ENCODE data around the gene SNAI3. TPM values are rescaled to one million over a fixed set of nuclear protein-coding genes. Genes with fewer than 3 reads are reported as not detected.

The SNAI3 gene
- 0.16 TPM for total RNA-seq

- peak; percentile 42 for DNase-seq
These were observed at the start of gene SNAI3 for GRCh38 chr16:88686439-88687253. Gene SNAI3 (minus strand): TSS chr16:88686507. CDS start chr16:88686406, 101 bp downstream.

- no peak for DNase-seq
These were observed 49.8 kb upstream of the SNAI3 start for GRCh38 chr16:88736088-88736487.

GRCh38 chr16:88735616-88736015 is 49.3 kb upstream of the SNAI3 start:
- DNase-seq = no peak

GRCh38 chr16:88735121-88735520 is 48.8 kb upstream of the SNAI3 start:
- DNase-seq = no peak

GRCh38 chr16:88734361-88734728 is 48.0 kb upstream of the SNAI3 start:
- no peak for DNase-seq

GRCh38 chr16:88733630-88734360 is 47.5 kb upstream of the SNAI3 start:
- no peak for DNase-seq

GRCh38 chr16:88732961-88733294 is 46.6 kb upstream of the SNAI3 start:
- DNase-seq = no peak

- DNase-seq = no peak
These were observed 46.1 kb upstream of the SNAI3 start for GRCh38 chr16:88732172-88732960.

GRCh38 chr16:88731699-88732098 is 45.4 kb upstream of the SNAI3 start:
- DNase-seq = no peak

- no peak for DNase-seq
These were observed 44.6 kb upstream of the SNAI3 start for GRCh38 chr16:88730632-88731607.

- no peak for DNase-seq
These were observed 41.6 kb upstream of the SNAI3 start for GRCh38 chr16:88727871-88728270.

GRCh38 chr16:88726981-88727380 is 40.7 kb upstream of the SNAI3 start:
- DNase-seq = no peak

GRCh38 chr16:88726408-88726749 is 40.1 kb upstream of the SNAI3 start:
- no peak for DNase-seq

GRCh38 chr16:88725609-88726407 is 39.5 kb upstream of the SNAI3 start:
- DNase-seq = no peak

- no peak for DNase-seq
These were observed 38.7 kb upstream of the SNAI3 start for GRCh38 chr16:88724855-88725555.

- DNase-seq = no peak
These were observed 37.6 kb upstream of the SNAI3 start for GRCh38 chr16:88723911-88724310.

GRCh38 chr16:88723507-88723887 is 37.2 kb upstream of the SNAI3 start:
- DNase-seq = no peak

- no peak for DNase-seq
These were observed 36.6 kb upstream of the SNAI3 start for GRCh38 chr16:88722784-88723506.

- DNase-seq = no peak
These were observed 35.8 kb upstream of the SNAI3 start for GRCh38 chr16:88721815-88722755.

Data from occipital lobe (tissue), 2 donors.